GM15510 (cell line): ENCODE measurements around the gene FAM13C.

Source experiments
- POLR2A ChIP-seq: IDR thresholded peaks from 3 replicates; pipeline ENCODE4 v1.6.1; 2011; ENCODE audit warnings: borderline replicate concordance; ENCODE audit not compliant: insufficient read length; ENCODE audit errors: extremely low read depth

The FAM13C gene

GRCh38 chr10:59304521-59305097 lies 57.7 kb downstream of the FAM13C start:
- no peak for TF ChIP-seq POLR2A

DNA sequence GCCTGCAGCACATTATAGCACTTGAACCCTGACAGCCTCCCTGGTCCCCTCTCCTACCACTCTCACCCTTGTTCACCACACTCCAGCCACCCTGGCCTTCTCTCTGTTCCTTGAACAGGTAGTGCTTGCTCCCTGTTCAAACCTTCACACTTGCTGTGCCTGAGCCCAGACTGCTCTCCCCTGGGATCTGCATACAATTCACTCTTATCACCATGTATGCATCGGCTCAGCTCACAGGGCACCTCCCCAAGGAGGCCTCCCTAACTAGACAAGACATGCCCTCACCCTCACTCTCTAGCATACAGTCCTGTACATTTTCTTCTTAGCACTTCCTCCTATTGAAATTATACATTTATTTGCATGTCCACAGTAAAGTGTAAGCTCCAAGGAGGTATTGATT lies 59.3 kb downstream of the FAM13C start:
- TF ChIP-seq POLR2A: no peak

DNA sequence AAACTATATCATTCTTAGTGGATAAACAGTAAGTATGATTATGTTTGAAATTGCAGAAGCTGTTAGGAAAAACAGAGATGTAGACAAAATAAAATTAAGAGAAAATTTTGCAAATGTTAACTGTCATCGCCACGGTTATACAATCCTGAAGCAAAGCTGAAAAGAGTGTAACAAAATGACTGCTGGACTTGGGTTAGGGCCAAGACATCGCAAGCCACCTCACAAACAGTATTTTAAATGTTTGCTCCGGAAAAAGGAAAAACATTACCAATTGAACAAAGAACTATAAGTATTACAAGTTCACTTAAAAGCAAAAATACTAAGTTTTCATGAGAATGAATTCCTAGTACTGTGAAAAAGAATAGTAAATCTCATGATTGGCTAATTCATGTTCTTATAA lies 60.0 kb downstream of the FAM13C start:
- no peak for TF ChIP-seq POLR2A

DNA sequence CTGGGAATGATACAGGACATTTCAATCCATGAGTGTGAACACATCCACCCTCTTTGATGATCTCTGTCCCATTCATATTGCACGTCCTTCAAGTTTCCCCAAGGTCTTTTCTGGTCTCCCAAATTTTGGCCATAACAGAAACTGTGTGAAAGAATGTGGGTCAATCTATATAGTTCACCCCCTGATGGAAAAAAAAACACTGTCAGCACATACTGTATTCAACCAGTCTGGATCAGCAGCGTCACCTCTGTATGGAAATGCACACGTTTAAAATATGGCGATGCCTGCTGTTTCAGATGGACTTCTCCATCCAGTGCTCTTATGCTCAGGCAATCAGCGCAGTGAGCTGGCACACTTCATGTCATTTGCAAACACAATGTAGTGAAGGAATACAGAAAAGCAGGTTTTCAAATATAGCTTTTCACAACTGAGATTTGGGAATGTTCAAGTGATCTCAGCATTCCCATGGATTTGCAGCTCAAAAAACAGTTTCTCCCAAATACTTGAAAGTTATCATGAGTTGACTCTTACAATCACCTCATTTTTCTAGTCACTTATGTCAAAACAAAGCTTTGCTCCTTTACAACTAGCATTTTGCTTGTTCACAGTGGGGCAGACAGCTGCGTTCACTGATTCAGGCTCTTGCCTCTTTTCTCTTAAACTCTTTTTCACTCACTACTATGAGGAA lies 61.1 kb downstream of the FAM13C start:
- no peak for TF ChIP-seq POLR2A

DNA sequence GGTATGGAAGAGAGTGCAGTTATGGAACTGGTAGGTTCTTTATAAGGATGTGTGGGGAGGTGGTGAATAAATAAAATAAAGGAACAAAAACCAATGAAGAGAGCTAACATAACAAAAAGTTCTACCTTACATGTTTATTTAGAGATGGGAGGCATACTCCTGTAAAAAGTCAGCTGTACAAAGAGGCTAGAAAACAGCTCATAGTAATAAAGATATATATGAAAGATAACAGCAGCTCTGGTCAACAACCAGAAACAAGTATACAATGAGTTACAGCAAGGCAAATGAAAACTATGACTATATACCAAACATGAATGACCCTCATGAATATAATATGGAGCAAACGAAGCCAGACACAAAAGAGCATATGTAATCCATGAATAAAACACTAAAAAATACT lies 62.0 kb downstream of the FAM13C start:
- TF ChIP-seq POLR2A: no peak

- no peak for TF ChIP-seq POLR2A
These were observed 62.4 kb downstream of the FAM13C start for GRCh38 chr10:59299933-59300332.

- no peak for TF ChIP-seq POLR2A
These were observed 71.9 kb downstream of the FAM13C start for GRCh38 chr10:59290448-59290847.

GRCh38 chr10:59289853-59290252 lies 72.5 kb downstream of the FAM13C start:
- TF ChIP-seq POLR2A: no peak

GRCh38 chr10:59287587-59288255 lies 74.6 kb downstream of the FAM13C start:
- no peak for TF ChIP-seq POLR2A

- no peak for TF ChIP-seq POLR2A
These were observed 76.5 kb downstream of the FAM13C start for GRCh38 chr10:59285848-59286247.

DNA sequence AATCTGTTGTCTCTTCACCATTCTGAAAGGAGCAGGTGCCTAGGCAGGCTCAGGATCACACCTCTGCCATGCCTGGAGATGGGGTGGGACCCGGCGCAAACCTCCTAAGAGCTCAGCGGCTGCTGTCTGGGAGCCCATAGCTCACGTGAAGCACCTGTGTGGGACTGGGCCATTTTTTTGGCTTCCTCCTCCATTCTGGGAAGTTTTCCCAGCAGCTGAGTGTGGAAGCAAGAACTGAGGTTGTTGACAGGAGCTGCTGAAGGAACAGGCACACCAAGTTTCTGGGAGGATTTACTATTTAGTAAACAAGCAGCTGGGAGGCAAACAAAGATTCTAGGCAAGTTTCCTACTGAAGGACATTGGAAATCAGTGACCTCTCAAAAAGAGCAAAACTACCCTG lies 77.3 kb downstream of the FAM13C start:
- TF ChIP-seq POLR2A: no peak

GRCh38 chr10:59284118-59284975 lies 78.0 kb downstream of the FAM13C start:
- no peak for TF ChIP-seq POLR2A

DNA sequence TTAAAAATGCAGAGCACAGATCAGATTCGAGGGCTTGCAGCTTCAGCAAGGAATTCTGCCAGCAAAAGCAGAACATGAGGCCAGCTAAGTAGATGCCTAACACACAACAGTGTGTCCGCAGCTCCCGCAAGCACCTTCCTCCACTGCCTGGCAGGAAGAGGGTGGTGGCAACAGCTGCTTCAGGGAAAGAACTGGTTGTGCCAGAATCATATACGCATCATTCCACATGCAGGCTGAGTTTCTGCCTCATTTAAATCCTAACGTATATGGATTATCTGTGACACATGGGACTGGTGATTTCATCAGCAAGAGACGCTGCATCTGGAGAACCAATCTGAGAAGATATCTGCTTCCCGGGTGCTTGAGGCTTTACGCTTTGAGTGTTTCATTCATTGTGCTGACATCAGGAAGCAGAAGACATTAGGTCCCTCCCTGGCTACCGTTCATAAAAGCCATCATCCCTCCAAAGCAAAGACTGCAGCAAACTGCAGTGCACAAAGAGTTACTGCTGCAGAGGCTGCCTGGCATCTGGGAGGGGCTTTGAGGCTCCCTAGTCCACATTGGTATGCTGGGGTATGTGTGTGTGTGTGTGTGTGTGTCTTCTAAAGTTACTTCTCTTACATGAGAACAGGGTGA lies 78.8 kb downstream of the FAM13C start:
- TF ChIP-seq POLR2A: no peak

DNA sequence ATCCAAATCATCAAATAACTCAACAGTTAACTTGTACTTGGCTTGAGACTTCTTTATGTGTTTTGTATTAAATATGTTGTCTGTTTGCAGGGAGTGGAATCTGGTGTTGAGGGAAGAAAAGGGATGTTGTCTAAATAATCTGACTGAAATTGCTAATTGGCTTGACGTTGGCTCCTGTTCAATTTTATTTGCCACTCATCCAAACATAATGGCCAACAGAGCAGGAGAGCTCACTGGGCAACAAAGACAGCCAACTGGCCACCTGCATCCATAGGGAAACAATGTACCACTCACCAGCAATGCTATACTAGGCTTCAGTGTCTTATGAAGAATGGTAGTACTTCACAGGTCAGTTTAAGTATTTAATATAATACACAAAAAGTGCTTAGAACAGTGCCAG lies 80.5 kb downstream of the FAM13C start:
- TF ChIP-seq POLR2A: no peak
